Measurements from ENCODE around the gene ABCC3.
"Not testable (repeated sequence)": the region's sequence is repeated elsewhere in the genome, so short reads cannot be mapped to it uniquely, and the experiment has no call there.

Gene ABCC3

DNA sequence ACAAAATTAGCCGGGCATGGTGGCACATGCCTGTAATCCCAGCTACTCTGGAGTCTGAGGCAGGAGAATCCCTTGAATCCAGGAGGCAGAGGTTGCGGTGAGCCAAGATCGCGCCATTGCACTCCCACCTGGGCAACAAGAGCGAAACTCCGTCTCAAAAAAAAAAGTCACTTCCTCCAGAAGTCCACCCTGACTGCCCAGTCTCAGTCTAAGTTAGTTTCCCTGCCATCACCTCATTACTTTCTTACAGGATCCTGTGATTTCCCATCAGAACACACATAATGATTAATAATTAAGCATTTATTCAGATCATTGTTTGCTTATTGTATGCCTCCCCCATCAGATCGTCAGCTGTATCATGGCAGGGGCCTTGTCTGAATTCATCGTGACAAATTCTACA, 31.6 kb downstream of the ABCC3 start:
- DNase-seq (ENCODE audit: low spot score), result no peak

DNA sequence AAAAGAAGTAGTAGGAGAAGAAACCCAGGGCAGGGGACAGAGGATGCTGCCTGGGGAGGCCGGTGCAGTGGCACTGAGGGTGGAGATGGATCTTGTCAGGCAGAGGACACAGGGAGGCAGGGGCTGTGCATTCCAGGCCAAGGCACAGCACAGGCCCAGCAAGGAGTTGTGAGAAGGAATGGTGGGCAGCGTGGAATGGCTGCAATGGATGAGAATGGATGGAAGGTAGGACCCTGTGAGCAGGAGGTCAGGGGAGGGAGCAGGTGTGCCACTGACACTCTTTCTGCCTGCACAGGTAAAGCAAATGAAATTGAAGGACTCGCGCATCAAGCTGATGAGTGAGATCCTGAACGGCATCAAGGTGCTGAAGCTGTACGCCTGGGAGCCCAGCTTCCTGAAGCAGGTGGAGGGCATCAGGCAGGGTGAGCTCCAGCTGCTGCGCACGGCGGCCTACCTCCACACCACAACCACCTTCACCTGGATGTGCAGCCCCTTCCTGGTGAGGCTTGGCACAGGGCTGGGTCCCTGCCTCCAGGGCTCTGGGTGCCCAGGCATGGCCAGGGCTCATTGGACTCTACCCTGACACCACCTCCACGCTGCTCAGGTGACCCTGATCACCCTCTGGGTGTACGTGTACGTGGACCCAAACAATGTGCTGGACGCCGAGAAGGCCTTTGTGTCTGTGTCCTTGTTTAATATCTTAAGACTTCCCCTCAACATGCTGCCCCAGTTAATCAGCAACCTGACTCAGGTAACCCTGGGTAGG, 32.8 kb downstream of the ABCC3 start:
- DNase-seq (ENCODE audit: low spot score), result no peak

DNA sequence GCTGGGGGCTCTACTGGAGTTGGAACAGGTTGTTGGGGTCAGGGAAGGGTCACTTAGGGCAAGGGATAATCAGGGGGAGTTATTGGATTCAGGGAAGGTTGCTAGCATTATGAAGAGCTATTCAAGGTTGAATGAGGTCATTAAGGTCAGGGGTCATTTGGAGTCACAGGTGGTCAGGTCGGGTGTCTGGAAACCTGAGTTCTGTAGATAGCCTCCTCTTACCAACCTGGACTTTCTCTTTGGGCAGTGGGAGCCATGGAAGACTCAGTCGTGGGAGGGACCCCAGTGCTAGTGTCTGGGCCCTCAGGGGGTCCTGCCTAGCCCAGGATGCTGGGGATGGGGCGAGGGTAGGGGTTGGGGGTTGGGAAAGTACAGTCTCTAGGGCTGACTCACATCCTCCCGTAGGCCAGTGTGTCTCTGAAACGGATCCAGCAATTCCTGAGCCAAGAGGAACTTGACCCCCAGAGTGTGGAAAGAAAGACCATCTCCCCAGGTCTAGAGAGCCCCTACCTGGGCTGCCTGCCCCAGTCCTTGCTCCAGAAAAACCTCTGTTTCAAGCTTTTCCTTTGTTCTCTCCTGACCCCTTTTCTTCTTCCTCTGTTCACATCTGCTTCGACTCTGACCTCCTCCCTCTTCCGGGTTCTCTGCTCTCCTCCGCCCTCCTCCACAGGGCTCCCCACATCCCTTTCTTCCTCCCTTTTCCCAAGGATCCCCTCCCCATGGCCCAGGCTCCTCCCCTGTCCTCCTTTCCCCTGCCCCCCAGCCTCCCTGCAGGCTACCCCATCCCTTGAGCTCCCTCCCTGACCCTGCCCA, 33.5 kb downstream of the ABCC3 start:
- no peak for DNase-seq (ENCODE audit: low spot score)

DNA sequence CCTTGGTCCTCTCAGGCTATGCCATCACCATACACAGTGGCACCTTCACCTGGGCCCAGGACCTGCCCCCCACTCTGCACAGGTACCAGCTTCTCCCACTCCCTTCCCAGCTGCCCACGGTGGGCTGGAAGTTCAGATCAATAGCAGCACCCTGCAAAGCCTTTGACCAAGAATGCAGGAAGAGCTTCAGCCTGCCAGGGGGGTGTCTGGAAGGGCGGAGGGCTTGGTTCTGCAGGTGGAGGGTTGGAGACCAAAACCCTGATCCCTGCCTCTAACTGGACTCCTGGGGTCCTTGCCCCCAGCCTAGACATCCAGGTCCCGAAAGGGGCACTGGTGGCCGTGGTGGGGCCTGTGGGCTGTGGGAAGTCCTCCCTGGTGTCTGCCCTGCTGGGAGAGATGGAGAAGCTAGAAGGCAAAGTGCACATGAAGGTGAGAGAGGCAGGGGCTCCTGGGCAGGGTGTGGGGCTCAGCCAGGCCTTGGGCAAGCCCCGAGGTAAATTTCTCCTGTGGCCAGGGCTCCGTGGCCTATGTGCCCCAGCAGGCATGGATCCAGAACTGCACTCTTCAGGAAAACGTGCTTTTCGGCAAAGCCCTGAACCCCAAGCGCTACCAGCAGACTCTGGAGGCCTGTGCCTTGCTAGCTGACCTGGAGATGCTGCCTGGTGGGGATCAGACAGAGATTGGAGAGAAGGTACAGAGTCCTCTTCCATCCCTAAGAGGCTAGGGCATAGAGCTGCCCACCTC, 34.3 kb downstream of the ABCC3 start:
- no peak for DNase-seq (ENCODE audit: low spot score)

DNA sequence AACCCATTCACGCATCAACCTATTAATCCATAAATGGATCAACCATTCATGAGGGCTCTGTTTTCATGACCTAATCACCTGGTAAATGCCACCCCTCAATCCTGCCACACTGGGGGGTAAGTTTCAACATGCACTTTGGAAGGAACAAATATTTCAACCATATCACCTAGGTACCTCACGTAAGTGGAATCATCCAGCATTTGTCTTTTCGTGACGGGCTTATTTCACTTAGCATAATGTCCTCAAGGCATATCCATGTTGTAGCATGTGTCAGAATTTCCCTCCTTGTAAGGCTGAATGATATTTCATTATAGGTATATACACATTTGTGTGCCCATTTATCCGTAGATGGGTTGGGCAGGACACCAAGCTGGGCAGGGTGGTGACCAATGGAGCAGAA, 37.4 kb downstream of the ABCC3 start:
- DNase-seq (ENCODE audit: low spot score), result no peak

DNA sequence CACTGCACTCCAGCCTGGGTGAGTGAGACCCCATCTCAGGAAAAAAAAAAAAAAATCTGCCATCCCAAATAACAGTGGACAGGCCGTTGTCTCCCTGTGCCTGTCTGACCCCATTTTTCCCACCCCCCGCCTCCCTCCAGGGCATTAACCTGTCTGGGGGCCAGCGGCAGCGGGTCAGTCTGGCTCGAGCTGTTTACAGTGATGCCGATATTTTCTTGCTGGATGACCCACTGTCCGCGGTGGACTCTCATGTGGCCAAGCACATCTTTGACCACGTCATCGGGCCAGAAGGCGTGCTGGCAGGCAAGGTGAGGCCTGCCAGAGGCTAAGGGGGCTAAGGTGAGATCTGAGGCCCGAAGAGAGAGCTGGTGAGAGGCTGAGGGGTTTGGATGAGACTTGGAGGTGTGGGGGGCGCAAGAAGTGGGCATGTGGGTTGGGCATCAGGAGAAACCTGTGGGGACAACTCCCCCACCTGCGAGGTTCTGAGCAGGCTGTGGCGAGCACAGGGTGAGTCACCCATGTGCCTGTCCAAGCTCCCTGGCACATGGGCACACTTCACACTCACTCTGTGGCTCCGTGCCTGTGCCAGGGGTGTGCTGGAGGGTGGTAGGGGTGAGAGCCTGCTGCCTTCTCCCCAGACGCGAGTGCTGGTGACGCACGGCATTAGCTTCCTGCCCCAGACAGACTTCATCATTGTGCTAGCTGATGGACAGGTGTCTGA, 38.3 kb downstream of the ABCC3 start:
- no peak for DNase-seq (ENCODE audit: low spot score)

DNA sequence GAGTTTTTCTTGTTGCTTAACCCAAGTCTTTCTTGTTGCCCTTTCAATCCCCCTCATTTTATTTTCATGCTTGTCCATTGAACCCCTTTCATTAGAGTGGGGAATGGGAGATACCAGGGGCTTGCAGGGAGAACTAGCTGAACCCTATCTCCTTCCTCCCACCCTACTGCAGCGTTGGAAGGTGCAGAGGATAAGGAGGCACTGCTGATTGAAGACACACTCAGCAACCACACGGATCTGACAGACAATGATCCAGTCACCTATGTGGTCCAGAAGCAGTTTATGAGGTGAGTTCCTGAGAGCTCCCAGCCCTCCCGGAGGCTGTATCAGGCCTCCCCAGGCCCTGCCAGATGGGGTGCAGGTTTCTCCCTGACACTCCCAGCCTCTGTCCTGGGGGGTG, 40.5 kb downstream of the ABCC3 start:
- no peak for DNase-seq (ENCODE audit: low spot score)

DNA sequence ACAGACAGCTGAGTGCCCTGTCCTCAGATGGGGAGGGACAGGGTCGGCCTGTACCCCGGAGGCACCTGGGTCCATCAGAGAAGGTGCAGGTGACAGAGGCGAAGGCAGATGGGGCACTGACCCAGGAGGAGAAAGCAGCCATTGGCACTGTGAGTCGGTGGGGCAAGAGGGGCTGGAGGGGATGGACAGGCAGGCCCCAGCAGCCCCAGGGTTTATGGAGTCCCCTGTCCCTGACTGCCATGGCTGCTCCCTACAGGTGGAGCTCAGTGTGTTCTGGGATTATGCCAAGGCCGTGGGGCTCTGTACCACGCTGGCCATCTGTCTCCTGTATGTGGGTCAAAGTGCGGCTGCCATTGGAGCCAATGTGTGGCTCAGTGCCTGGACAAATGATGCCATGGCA, 40.9 kb downstream of the ABCC3 start:
- DNase-seq (ENCODE audit: low spot score), result no peak

DNA sequence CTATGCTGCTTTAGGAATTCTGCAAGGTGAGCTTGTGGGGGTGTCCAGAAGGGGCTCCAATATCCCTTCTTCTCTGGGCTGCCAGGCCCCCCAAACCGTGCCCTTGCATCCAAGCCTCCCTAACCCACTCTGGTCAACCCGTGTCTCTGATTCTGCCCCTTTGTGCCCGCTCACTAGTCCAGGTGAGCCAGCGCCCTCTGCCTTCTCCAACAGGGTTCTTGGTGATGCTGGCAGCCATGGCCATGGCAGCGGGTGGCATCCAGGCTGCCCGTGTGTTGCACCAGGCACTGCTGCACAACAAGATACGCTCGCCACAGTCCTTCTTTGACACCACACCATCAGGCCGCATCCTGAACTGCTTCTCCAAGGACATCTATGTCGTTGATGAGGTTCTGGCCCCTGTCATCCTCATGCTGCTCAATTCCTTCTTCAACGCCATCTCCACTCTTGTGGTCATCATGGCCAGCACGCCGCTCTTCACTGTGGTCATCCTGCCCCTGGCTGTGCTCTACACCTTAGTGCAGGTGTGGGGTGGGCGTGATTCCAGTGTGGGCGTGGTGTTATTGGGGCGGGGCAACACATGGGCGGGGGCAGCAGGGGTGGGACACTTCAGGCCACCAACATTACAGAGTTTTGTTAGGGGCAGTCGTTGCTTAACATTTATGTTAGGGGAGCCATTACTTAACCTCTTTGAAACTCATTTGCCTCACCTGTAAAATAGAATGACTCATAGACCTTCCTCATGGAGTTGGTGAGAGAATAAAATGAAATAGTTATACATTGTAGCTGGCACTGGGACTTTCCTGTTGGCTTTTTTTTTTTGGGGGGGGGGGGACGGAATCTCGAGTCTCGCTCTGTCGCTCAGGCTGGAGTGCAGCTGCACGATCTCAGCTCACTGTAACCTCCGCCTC, 41.6 kb downstream of the ABCC3 start:
- no peak for DNase-seq (ENCODE audit: low spot score)

DNA sequence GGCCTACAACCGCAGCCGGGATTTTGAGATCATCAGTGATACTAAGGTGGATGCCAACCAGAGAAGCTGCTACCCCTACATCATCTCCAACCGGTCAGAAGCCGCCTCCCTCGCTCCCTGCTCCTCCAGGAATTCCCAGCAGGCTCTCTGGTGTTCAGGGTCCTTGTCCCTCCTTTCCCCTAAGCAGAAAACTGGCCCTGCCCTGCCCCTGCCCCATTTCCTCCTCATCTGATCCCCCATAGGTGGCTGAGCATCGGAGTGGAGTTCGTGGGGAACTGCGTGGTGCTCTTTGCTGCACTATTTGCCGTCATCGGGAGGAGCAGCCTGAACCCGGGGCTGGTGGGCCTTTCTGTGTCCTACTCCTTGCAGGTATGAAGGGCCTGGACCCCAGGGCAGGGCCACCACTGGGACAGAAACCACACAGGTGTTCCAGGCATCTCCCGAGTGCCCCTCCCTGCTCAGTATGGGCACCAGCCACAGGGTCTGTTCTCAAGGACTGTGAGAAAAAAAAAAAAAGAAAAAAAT, 43.2 kb downstream of the ABCC3 start:
- DNase-seq (ENCODE audit: low spot score), result no peak

DNA sequence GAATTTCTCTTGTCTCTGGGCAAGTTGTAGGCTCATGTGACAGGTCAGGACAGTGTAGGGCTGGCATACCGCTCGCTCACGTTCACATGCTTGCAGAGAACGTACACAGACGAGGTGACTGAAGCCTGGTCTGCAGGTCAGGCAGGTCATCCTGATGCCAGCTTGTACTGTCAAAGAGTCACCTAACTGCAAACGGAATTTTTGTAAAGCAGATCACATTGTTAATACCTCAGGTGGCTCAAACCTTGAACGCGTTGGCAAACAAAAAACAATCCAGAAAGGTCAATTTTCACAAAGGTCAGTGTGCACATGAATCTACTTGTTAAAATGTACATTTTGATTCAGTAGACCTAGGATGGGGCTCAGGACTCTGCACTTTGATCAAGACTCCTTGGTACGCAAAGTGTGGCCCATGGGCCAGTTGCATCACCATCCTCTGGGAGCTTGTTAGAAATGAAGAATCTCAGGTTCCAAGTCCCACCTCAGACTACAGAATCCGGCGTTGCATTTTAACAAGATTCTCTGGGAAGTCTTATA, 44.4 kb downstream of the ABCC3 start:
- no peak for DNase-seq (ENCODE audit: low spot score)

DNA sequence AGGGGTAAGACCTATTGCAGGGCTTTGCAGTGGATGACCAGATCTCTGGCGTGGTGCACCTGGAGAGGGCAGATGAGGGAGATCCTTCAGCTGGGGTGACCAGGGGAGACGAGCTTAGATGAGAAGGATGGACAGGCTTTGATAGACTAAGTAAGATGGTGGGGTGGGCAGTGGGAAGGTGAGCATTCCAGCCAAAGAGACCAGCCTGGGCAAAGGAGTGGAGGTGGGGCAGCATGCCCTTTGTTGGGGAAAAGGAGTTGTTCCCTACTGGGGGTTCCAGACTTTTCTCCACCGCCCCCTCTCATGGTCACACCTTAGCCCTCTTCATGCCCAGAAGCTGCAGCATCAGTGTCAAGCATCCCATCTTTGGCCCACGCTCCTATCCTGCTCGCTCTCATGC, 45.4 kb downstream of the ABCC3 start:
- DNase-seq (ENCODE audit: low spot score), result no peak

DNA sequence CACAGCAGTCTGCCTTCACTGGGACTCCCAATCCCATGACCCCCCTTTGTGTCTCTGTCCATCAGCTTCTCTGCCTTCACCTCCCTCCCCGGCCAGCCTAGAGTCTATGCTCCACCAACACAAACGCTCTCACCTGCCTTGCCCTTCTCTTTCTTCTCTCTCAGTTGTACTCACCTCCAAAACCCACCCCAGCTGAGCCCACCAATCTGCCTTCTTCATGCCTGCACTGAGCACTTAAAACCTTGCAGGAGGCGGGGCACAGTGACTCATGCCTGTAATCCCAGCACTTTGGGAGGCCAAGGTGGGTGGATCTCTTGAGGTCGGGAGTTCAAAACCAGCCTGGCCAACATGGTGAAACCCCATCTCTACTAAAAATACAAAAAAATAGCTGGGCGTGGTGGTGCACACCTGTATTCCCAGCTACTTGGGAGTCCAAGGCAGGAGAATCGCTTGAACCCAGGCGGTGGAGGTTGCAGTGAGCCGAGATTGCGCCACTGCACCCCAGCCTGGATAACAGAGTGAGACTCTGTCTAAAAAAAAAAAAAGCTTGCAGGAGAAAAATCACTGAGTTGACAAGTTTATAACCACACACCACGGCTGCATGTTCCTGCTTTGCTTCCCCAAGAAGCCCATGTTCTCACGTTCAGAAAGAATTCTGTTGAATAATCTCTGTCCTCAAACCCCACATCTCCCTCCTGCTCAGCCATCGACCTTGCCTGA, 46.0 kb downstream of the ABCC3 start:
- DNase-seq (ENCODE audit: low spot score), result not testable (repeated sequence)

DNA sequence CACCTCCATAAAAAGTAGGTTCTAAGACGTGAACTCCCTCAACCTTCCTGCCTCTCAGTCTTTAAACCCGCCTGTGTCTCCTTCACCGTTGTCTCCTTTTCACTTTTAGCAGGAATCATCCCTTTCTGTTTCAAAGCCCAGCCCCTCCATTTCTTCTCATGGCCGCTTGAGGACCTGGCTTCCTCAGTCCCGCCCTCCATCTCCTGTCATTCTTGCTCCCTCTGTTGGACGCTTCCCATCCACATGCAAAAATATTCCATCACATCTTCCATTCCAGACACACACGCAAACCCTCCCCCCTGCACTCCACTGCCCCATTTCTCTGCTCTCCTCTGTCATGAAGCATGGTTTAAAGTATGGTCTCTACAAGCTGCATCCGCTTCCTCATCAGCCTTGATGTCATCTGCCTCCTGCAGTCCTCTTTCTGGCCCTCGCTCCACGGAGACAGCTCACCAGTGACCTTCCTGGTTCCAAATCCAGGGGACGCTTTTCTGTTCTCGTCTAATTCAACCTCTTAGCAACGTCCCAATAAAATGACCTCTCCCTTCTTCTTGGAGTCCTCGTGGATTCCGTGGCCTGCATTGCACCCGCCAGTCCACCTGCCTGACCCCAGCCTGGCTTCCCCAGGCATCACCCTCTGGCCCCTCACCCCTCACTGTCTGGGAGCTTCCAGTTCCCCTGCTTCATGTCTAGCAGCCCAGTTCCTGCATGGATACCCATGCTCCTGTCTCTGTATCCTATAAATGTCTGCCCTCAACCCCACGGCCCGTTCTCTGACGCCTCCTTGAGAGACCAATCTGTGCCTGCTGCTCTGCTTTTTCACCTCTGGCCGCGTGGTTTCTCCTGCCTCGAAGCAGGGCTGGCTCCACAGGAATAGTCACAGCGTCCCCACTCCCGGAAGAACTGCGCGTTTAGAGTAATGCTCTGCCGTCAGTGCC, 46.9 kb downstream of the ABCC3 start:
- DNase-seq (ENCODE audit: low spot score), result peak; percentile 59

DNA sequence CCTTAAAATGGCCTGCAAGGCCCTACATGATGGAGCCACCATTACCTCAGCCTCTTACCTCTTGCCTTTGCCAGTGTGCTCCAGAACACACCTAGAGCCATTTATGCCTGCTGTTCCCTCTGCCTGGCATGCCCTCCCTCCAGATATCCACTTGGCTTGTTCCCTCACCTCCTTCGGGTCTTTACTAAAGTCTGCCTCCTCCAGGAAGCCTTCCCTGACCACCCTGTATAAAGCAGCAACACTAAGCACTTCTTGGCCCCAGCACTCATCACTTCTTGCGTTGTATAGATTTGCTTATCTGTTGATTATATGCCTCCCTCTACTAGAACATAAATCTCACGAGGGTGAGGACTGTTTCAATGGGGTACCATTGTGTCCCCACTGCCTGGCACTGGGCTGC, 47.8 kb downstream of the ABCC3 start:
- no peak for DNase-seq (ENCODE audit: low spot score)

DNA sequence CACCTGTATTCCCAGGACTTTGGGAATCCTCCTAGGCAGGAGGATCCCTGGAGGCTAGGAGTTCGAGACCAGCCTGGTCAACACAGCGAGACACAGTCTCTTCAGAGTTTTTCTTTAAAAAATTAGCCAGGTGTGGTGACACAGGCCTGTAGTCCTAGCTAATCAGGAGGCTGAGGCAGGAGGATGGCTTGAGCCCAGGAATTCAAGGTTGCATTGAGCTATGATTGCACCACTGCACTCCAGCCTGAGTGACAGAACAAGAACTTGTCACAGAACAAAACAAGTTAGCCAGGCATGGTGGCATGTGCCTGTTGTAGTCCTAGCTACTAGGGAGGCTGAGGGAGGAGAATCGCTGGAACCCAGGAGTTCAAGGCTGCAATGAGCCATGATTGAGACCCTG, 48.3 kb downstream of the ABCC3 start:
- no peak for DNase-seq (ENCODE audit: low spot score)

DNA sequence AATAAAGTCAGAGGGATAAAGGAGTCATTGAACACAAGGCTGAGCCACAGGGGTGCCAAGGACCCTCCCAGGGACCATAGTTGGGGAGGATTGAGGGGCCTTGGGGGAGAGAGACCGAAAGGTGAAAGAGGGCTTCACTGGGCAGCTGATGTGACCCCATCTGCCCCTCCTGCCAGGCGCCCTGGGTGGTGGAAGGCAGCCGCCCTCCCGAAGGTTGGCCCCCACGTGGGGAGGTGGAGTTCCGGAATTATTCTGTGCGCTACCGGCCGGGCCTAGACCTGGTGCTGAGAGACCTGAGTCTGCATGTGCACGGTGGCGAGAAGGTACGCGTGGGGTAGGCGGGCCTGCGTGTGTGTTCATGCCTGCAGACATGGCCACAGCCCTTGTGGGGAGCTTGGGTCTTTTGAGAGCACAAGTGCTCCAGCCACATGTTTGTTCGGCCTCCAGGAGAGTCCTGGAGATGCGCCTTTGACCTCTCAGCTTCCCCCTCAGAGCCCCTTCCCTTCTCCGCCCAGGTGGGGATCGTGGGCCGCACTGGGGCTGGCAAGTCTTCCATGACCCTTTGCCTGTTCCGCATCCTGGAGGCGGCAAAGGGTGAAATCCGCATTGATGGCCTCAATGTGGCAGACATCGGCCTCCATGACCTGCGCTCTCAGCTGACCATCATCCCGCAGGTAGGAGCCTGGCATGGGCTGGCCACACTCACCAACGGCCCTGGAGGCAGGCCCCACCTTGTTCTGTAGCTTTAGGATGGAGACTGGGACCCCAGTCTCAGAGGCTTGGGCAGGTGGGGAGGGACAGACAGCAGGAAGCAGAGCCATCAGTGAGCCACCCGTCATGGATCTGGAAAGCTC, 49.0 kb downstream of the ABCC3 start:
- no peak for DNase-seq (ENCODE audit: low spot score)

DNA sequence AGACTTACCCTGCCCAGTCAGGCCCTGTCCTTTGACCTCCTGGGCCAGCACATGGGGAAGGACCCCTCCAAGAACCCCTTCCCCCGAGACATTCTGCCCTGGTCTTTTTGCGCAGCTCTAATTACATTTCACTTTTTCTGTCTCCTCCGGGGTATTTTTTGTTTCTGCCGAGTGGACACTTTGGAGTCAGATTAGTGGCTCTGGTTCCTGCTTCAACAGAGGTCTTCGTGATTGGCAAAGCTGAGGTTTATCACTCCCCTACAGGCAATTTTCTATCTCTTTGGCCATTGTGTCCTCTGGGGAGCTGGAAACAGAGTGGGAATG, 49.6 kb downstream of the ABCC3 start:
- DNase-seq (ENCODE audit: low spot score), result no peak
